GM21360 (cell line): ENCODE data around the gene COL1A1.

Experiments
- ATAC-seq: cut with Tn5 transposase; IDR thresholded peaks from one replicate; pipeline ENCODE4 v1.9.1; 2021; ENCODE audit warnings: mild to moderate bottlenecking, moderate library complexity; ENCODE audit not compliant: unreplicated experiment

The COL1A1 gene

GRCh38 chr17:50173335-50173941 is 28.0 kb downstream of the COL1A1 start:
- no peak for ATAC-seq

GRCh38 chr17:50172936-50173334 is 28.5 kb downstream of the COL1A1 start:
- ATAC-seq, result no peak

- no peak for ATAC-seq
Measured at GRCh38 chr17:50172130-50172529, 29.3 kb downstream of the COL1A1 start.

- no peak for ATAC-seq
Measured at GRCh38 chr17:50171371-50172071, 29.9 kb downstream of the COL1A1 start.

- ATAC-seq, result peak; percentile 56
Measured at GRCh38 chr17:50170662-50171370, 30.6 kb downstream of the COL1A1 start.

- no peak for ATAC-seq
Measured at GRCh38 chr17:50169881-50170459, 31.5 kb downstream of the COL1A1 start.

- ATAC-seq, result no peak
Measured at GRCh38 chr17:50169121-50169764, 32.2 kb downstream of the COL1A1 start.

GRCh38 chr17:50168319-50168718 is 33.1 kb downstream of the COL1A1 start:
- no peak for ATAC-seq

- no peak for ATAC-seq
Measured at GRCh38 chr17:50167371-50167770, 34.1 kb downstream of the COL1A1 start.

- ATAC-seq, result no peak
Measured at GRCh38 chr17:50166518-50167181, 34.8 kb downstream of the COL1A1 start.

- ATAC-seq, result no peak
Measured at GRCh38 chr17:50165867-50166517, 35.4 kb downstream of the COL1A1 start, which contains the start of gene SGCA. SGCA (plus strand) TSS chr17:50166005; CDS start chr17:50166041, 36 bp downstream.

- ATAC-seq, result no peak
Measured at GRCh38 chr17:50165466-50165865, 36.0 kb downstream of the COL1A1 start.

GRCh38 chr17:50165066-50165465 is 36.4 kb downstream of the COL1A1 start:
- ATAC-seq, result no peak

- no peak for ATAC-seq
Measured at GRCh38 chr17:50164697-50164988, 36.8 kb downstream of the COL1A1 start.

GRCh38 chr17:50163843-50164696 is 37.4 kb downstream of the COL1A1 start:
- ATAC-seq, result no peak

- ATAC-seq, result no peak
Measured at GRCh38 chr17:50162466-50163254, 38.8 kb downstream of the COL1A1 start.

GRCh38 chr17:50161911-50162288 is 39.5 kb downstream of the COL1A1 start:
- no peak for ATAC-seq

- peak; percentile 67 for ATAC-seq
Measured at GRCh38 chr17:50161023-50161910, 40.2 kb downstream of the COL1A1 start.
